Measurements from ENCODE around the gene INTS15.
A peak's percentile ranks its signal among the peaks of the same experiment; 100 is the strongest.

Gene INTS15

GRCh38 chr7:6623589-6624245, 33.9 kb downstream of the INTS15 start:
- no peak for ATAC-seq (ENCODE audit: low read depth)
- Histone ChIP-seq H3K4me3 (ENCODE audit: severe bottlenecking) (no peak overlapping the region), H3K27ac (ENCODE audit: poor library complexity, severe bottlenecking) (no peak overlapping the region)

GRCh38 chr7:6624246-6624611, 34.4 kb downstream of the INTS15 start:
- no peaks in the 10 kb centered on the region for H3K4me1 ChIP-seq (ENCODE audit: insufficient read depth, poor library complexity, severe bottlenecking)
- ATAC-seq (ENCODE audit: low read depth) (no peak), DNase-seq (ENCODE audit: low spot score) (no peak)
- no peak for TF ChIP-seq CTCF (IDR thresholded peaks at IDR 0.05; ENCODE audit: poor library complexity, severe bottlenecking)
- H3K27ac ChIP-seq (ENCODE audit: poor library complexity, severe bottlenecking), result no peak overlapping the region
- no peaks in the 10 kb centered on the region for H3K36me3 ChIP-seq (ENCODE audit: low read depth)
- H3K27me3 ChIP-seq (ENCODE audit: insufficient read depth, poor library complexity, severe bottlenecking), result no peaks in the 10 kb centered on the region
- H3K9me3 ChIP-seq (ENCODE audit: severe bottlenecking), result peaks cover 1% of the 10 kb centered on the region
- no peak overlapping the region for H3K4me3 ChIP-seq (ENCODE audit: severe bottlenecking)

More at GRCh38 chr7:6623589-6624245, 33.9 kb downstream of the INTS15 start:
- Histone ChIP-seq H3K4me1 (ENCODE audit: insufficient read depth, poor library complexity, severe bottlenecking) (no peaks in the 10 kb centered on the region), H3K27me3 (ENCODE audit: insufficient read depth, poor library complexity, severe bottlenecking) (no peaks in the 10 kb centered on the region), H3K36me3 (ENCODE audit: low read depth) (no peaks in the 10 kb centered on the region), H3K9me3 (ENCODE audit: severe bottlenecking) (peaks cover 1% of the 10 kb centered on the region)
- TF ChIP-seq CTCF (IDR thresholded peaks at IDR 0.05; ENCODE audit: poor library complexity, severe bottlenecking), result no peak
- no peak for DNase-seq (ENCODE audit: low spot score)

- Histone ChIP-seq H3K27ac (ENCODE audit: poor library complexity, severe bottlenecking) (no peak overlapping the region), H3K27me3 (ENCODE audit: insufficient read depth, poor library complexity, severe bottlenecking) (no peaks in the 10 kb centered on the region), H3K4me3 (ENCODE audit: severe bottlenecking) (no peak overlapping the region), H3K4me1 (ENCODE audit: insufficient read depth, poor library complexity, severe bottlenecking) (no peaks in the 10 kb centered on the region), H3K36me3 (ENCODE audit: low read depth) (no peaks in the 10 kb centered on the region), H3K9me3 (ENCODE audit: severe bottlenecking) (peaks cover 1% of the 10 kb centered on the region)
- ATAC-seq (ENCODE audit: low read depth) (peak; percentile 64), DNase-seq (ENCODE audit: low spot score) (no peak)
- no peak for TF ChIP-seq CTCF (IDR thresholded peaks at IDR 0.05; ENCODE audit: poor library complexity, severe bottlenecking)
Measured at GRCh38 chr7:6628045-6628444, 38.2 kb downstream of the INTS15 start.

GRCh38 chr7:6630007-6630849, 40.4 kb downstream of the INTS15 start:
- Histone ChIP-seq H3K36me3 (ENCODE audit: low read depth) (no peaks in the 10 kb centered on the region), H3K4me1 (ENCODE audit: insufficient read depth, poor library complexity, severe bottlenecking) (no peaks in the 10 kb centered on the region), H3K27ac (ENCODE audit: poor library complexity, severe bottlenecking) (no peak overlapping the region), H3K27me3 (ENCODE audit: insufficient read depth, poor library complexity, severe bottlenecking) (no peaks in the 10 kb centered on the region), H3K4me3 (ENCODE audit: severe bottlenecking) (no peak overlapping the region), H3K9me3 (ENCODE audit: severe bottlenecking) (peaks cover 1% of the 10 kb centered on the region)
- no peak for ATAC-seq (ENCODE audit: low read depth)
- no peak for DNase-seq (ENCODE audit: low spot score)
- TF ChIP-seq CTCF (IDR thresholded peaks at IDR 0.05; ENCODE audit: poor library complexity, severe bottlenecking), result no peak

Measured in RWPE2 (cell line).